ENCODE measurements around the gene ARHGAP33.

The ARHGAP33 gene

GRCh38 chr19:35742121-35742724 lies 33.1 kb upstream of the ARHGAP33 start, which contains the start of gene IGFLR1:
Gene IGFLR1, minus strand, starts transcription at chr19:35742452. Its CDS starts 1,272 bp downstream, at chr19:35741180.
- Histone ChIP-seq H3K36me3 (ENCODE audit: control insufficient read depth, insufficient read depth, low read length) (no peaks in the 10 kb centered on the region), H3K9me3 (ENCODE audit: control insufficient read depth, low read length) (no peaks in the 10 kb centered on the region), H3K4me3 (ENCODE audit: low read length) (no peak within 1 kb of the TSS), H3K27me3 (ENCODE audit: control insufficient read depth, insufficient read depth, low read length) (no peaks in the 10 kb centered on the region), H3K4me1 (ENCODE audit: control insufficient read depth, insufficient read depth, low read length) (peaks cover 27% of the 10 kb centered on the region), H3K9ac (ENCODE audit: low read length) (no peak within 1 kb of the TSS)

GRCh38 chr19:35743640-35744429 lies 31.5 kb upstream of the ARHGAP33 start:
- H3K9ac ChIP-seq (ENCODE audit: low read length) = no peak overlapping the region

GRCh38 chr19:35744430-35745327 lies 30.7 kb upstream of the ARHGAP33 start:
- Histone ChIP-seq H3K36me3 (ENCODE audit: control insufficient read depth, insufficient read depth, low read length) (no peaks in the 10 kb centered on the region), H3K4me1 (ENCODE audit: control insufficient read depth, insufficient read depth, low read length) (peaks cover 37% of the 10 kb centered on the region), H3K4me3 (ENCODE audit: low read length) (peak overlapping the region; percentile 26), H3K9me3 (ENCODE audit: control insufficient read depth, low read length) (no peaks in the 10 kb centered on the region), H3K27me3 (ENCODE audit: control insufficient read depth, insufficient read depth, low read length) (no peaks in the 10 kb centered on the region), H3K9ac (ENCODE audit: low read length) (peak overlapping the region; percentile 96)

More at GRCh38 chr19:35743640-35744429, 31.5 kb upstream of the ARHGAP33 start:
- Histone ChIP-seq H3K36me3 (ENCODE audit: control insufficient read depth, insufficient read depth, low read length) (no peaks in the 10 kb centered on the region), H3K27me3 (ENCODE audit: control insufficient read depth, insufficient read depth, low read length) (no peaks in the 10 kb centered on the region), H3K9me3 (ENCODE audit: control insufficient read depth, low read length) (no peaks in the 10 kb centered on the region), H3K4me1 (ENCODE audit: control insufficient read depth, insufficient read depth, low read length) (peaks cover 33% of the 10 kb centered on the region), H3K4me3 (ENCODE audit: low read length) (peak overlapping the region; percentile 26)

GRCh38 chr19:35745328-35746086 lies 29.9 kb upstream of the ARHGAP33 start, which contains the start of the genes PSENEN and U2AF1L4:
Gene PSENEN, plus strand, starts transcription at chr19:35745651. Its CDS starts 280 bp downstream, at chr19:35745931.
Gene U2AF1L4, minus strand, starts transcription at chr19:35745418. Its CDS starts 27 bp downstream, at chr19:35745391.
- Histone ChIP-seq H3K4me1 (ENCODE audit: control insufficient read depth, insufficient read depth, low read length) (peaks cover 31% of the 10 kb centered on the region), H3K9ac (ENCODE audit: low read length) (peak within 1 kb of the TSS; percentile 96), H3K9me3 (ENCODE audit: control insufficient read depth, low read length) (no peaks in the 10 kb centered on the region), H3K27me3 (ENCODE audit: control insufficient read depth, insufficient read depth, low read length) (no peaks in the 10 kb centered on the region), H3K4me3 (ENCODE audit: low read length) (peak within 1 kb of the TSS; percentile 85), H3K36me3 (ENCODE audit: control insufficient read depth, insufficient read depth, low read length) (no peaks in the 10 kb centered on the region)

- Histone ChIP-seq H3K9ac (ENCODE audit: low read length) (peak overlapping the region; percentile 96), H3K27me3 (ENCODE audit: control insufficient read depth, insufficient read depth, low read length) (no peaks in the 10 kb centered on the region), H3K9me3 (ENCODE audit: control insufficient read depth, low read length) (no peaks in the 10 kb centered on the region), H3K36me3 (ENCODE audit: control insufficient read depth, insufficient read depth, low read length) (no peaks in the 10 kb centered on the region), H3K4me1 (ENCODE audit: control insufficient read depth, insufficient read depth, low read length) (peaks cover 31% of the 10 kb centered on the region), H3K4me3 (ENCODE audit: low read length) (peak overlapping the region; percentile 85)
These were observed 29.3 kb upstream of the ARHGAP33 start for GRCh38 chr19:35746087-35746462.

GRCh38 chr19:35746531-35746930 lies 28.8 kb upstream of the ARHGAP33 start:
- Histone ChIP-seq H3K4me1 (ENCODE audit: control insufficient read depth, insufficient read depth, low read length) (peaks cover 31% of the 10 kb centered on the region), H3K4me3 (ENCODE audit: low read length) (no peak overlapping the region), H3K27me3 (ENCODE audit: control insufficient read depth, insufficient read depth, low read length) (no peaks in the 10 kb centered on the region), H3K9me3 (ENCODE audit: control insufficient read depth, low read length) (no peaks in the 10 kb centered on the region), H3K36me3 (ENCODE audit: control insufficient read depth, insufficient read depth, low read length) (no peaks in the 10 kb centered on the region), H3K9ac (ENCODE audit: low read length) (peak overlapping the region; percentile 96)

- H3K9me3 ChIP-seq (ENCODE audit: control insufficient read depth, low read length) = no peaks in the 10 kb centered on the region
- peaks cover 9% of the 10 kb centered on the region for H3K36me3 ChIP-seq (ENCODE audit: control insufficient read depth, insufficient read depth, low read length)
- H3K9ac ChIP-seq (ENCODE audit: low read length) = peak within 1 kb of the TSS; percentile 93
- H3K4me3 ChIP-seq (ENCODE audit: low read length) = peak within 1 kb of the TSS; percentile 100
- no peaks in the 10 kb centered on the region for H3K27me3 ChIP-seq (ENCODE audit: control insufficient read depth, insufficient read depth, low read length)
- H3K4me1 ChIP-seq (ENCODE audit: control insufficient read depth, insufficient read depth, low read length) = peaks cover 31% of the 10 kb centered on the region
These were observed 27.0 kb upstream of the ARHGAP33 start, which contains the start of gene LIN37 for GRCh38 chr19:35748106-35749020. Gene LIN37, plus strand, starts transcription at chr19:35748576. Its CDS starts 149 bp downstream, at chr19:35748725.

GRCh38 chr19:35750167-35750566 lies 25.2 kb upstream of the ARHGAP33 start:
- Histone ChIP-seq H3K4me3 (ENCODE audit: low read length) (no peak overlapping the region), H3K36me3 (ENCODE audit: control insufficient read depth, insufficient read depth, low read length) (peaks cover 12% of the 10 kb centered on the region), H3K4me1 (ENCODE audit: control insufficient read depth, insufficient read depth, low read length) (peaks cover 26% of the 10 kb centered on the region), H3K9me3 (ENCODE audit: control insufficient read depth, low read length) (no peaks in the 10 kb centered on the region), H3K9ac (ENCODE audit: low read length) (no peak overlapping the region), H3K27me3 (ENCODE audit: control insufficient read depth, insufficient read depth, low read length) (peaks cover 2% of the 10 kb centered on the region)

GRCh38 chr19:35751839-35752745 lies 23.3 kb upstream of the ARHGAP33 start:
- no peak overlapping the region for H3K4me3 ChIP-seq (ENCODE audit: low read length)
- no peak overlapping the region for H3K9ac ChIP-seq (ENCODE audit: low read length)
- peaks cover 18% of the 10 kb centered on the region for H3K27me3 ChIP-seq (ENCODE audit: control insufficient read depth, insufficient read depth, low read length)
- H3K9me3 ChIP-seq (ENCODE audit: control insufficient read depth, low read length) = no peaks in the 10 kb centered on the region
- H3K4me1 ChIP-seq (ENCODE audit: control insufficient read depth, insufficient read depth, low read length) = peaks cover 35% of the 10 kb centered on the region
- H3K36me3 ChIP-seq (ENCODE audit: control insufficient read depth, insufficient read depth, low read length) = peaks cover 12% of the 10 kb centered on the region

Measured in mucosa of stomach (tissue), 1 donor.